ENCODE data around the gene IVD. TPM values are rescaled to one million over a fixed set of nuclear protein-coding genes. Genes with fewer than 3 reads are reported as not detected.

IVD gene
- total RNA-seq, 1 donor from 2014 or later = 33.4 TPM

- no peak overlapping the region for H3K27ac ChIP-seq (ENCODE audit: low read depth, low read length)
- H3K36me3 ChIP-seq (ENCODE audit: control insufficient read depth in 3 of 3, insufficient read depth in 3 of 3, low read length in 3 of 3) = peaks cover 26 to 49% (median 36%) of the 10 kb centered on the region in 3 donors
- H3K9ac ChIP-seq (ENCODE audit: low read depth in 1 of 3, low read length in 3 of 3) = no peak overlapping the region
- no peak overlapping the region for H3K4me3 ChIP-seq (ENCODE audit: low read length in 3 of 3)
- H3K9me3 ChIP-seq (ENCODE audit: control insufficient read depth in 3 of 3, low read length in 3 of 3) = no peaks in the 10 kb centered on the region
- H3K27me3 ChIP-seq (ENCODE audit: control insufficient read depth in 3 of 3, insufficient read depth in 3 of 3, low read length in 3 of 3) = no peaks in the 10 kb centered on the region
- peaks cover 0 to 10% (median 0%) of the 10 kb centered on the region in 3 donors for H3K4me1 ChIP-seq (ENCODE audit: control insufficient read depth in 3 of 3, insufficient read depth in 3 of 3, low read length in 3 of 3)
Measured at GRCh38 chr15:40464595-40465185, 59.1 kb downstream of the IVD start.

GRCh38 chr15:40465939-40466338 lies 60.3 kb downstream of the IVD start:
- H3K9me3 ChIP-seq (ENCODE audit: control insufficient read depth in 3 of 3, low read length in 3 of 3) = no peaks in the 10 kb centered on the region
- H3K27ac ChIP-seq (ENCODE audit: low read depth, low read length) = no peak overlapping the region

GRCh38 chr15:40466426-40467260 lies 61.0 kb downstream of the IVD start:
- H3K9ac ChIP-seq (ENCODE audit: low read depth in 1 of 3, low read length in 3 of 3) = no peak overlapping the region
- H3K27ac ChIP-seq (ENCODE audit: low read depth, low read length) = no peak overlapping the region
- H3K4me1 ChIP-seq (ENCODE audit: control insufficient read depth in 3 of 3, insufficient read depth in 3 of 3, low read length in 3 of 3) = peaks cover 11 to 20% (median 12%) of the 10 kb centered on the region in 3 donors
- no peak overlapping the region for H3K4me3 ChIP-seq (ENCODE audit: low read length in 3 of 3)
- H3K36me3 ChIP-seq (ENCODE audit: control insufficient read depth in 3 of 3, insufficient read depth in 3 of 3, low read length in 3 of 3) = peaks cover 20 to 40% (median 30%) of the 10 kb centered on the region in 3 donors
- H3K9me3 ChIP-seq (ENCODE audit: control insufficient read depth in 3 of 3, low read length in 3 of 3) = no peaks in the 10 kb centered on the region
- no peaks in the 10 kb centered on the region for H3K27me3 ChIP-seq (ENCODE audit: control insufficient read depth in 3 of 3, insufficient read depth in 3 of 3, low read length in 3 of 3)

More at GRCh38 chr15:40465939-40466338, 60.3 kb downstream of the IVD start:
- Histone ChIP-seq H3K4me1 (ENCODE audit: control insufficient read depth in 3 of 3, insufficient read depth in 3 of 3, low read length in 3 of 3) (peaks cover 7 to 17% (median 8%) of the 10 kb centered on the region in 3 donors), H3K36me3 (ENCODE audit: control insufficient read depth in 3 of 3, insufficient read depth in 3 of 3, low read length in 3 of 3) (peaks cover 20 to 40% (median 30%) of the 10 kb centered on the region in 3 donors), H3K4me3 (ENCODE audit: low read length in 3 of 3) (no peak overlapping the region), H3K9ac (ENCODE audit: low read depth in 1 of 3, low read length in 3 of 3) (no peak overlapping the region), H3K27me3 (ENCODE audit: control insufficient read depth in 3 of 3, insufficient read depth in 3 of 3, low read length in 3 of 3) (no peaks in the 10 kb centered on the region)

- no peak overlapping the region for H3K9ac ChIP-seq (ENCODE audit: low read depth in 1 of 3, low read length in 3 of 3)
- no peaks in the 10 kb centered on the region for H3K9me3 ChIP-seq (ENCODE audit: control insufficient read depth in 3 of 3, low read length in 3 of 3)
- H3K36me3 ChIP-seq (ENCODE audit: control insufficient read depth in 3 of 3, insufficient read depth in 3 of 3, low read length in 3 of 3) = peaks cover 17 to 37% (median 29%) of the 10 kb centered on the region in 3 donors
- H3K27me3 ChIP-seq (ENCODE audit: control insufficient read depth in 3 of 3, insufficient read depth in 3 of 3, low read length in 3 of 3) = no peaks in the 10 kb centered on the region
- peaks cover 17 to 25% (median 18%) of the 10 kb centered on the region in 3 donors for H3K4me1 ChIP-seq (ENCODE audit: control insufficient read depth in 3 of 3, insufficient read depth in 3 of 3, low read length in 3 of 3)
- no peak overlapping the region for H3K4me3 ChIP-seq (ENCODE audit: low read length in 3 of 3)
- no peak overlapping the region for H3K27ac ChIP-seq (ENCODE audit: low read depth, low read length)
Measured at GRCh38 chr15:40467261-40467615, 61.6 kb downstream of the IVD start.

GRCh38 chr15:40468898-40469331 lies 63.3 kb downstream of the IVD start:
- peaks cover 19 to 23% (median 21%) of the 10 kb centered on the region in 3 donors for H3K4me1 ChIP-seq (ENCODE audit: control insufficient read depth in 3 of 3, insufficient read depth in 3 of 3, low read length in 3 of 3)

GRCh38 chr15:40469776-40470390 lies 64.3 kb downstream of the IVD start:
- H3K9me3 ChIP-seq (ENCODE audit: control insufficient read depth in 3 of 3, low read length in 3 of 3) = no peaks in the 10 kb centered on the region
- no peaks in the 10 kb centered on the region for H3K27me3 ChIP-seq (ENCODE audit: control insufficient read depth in 3 of 3, insufficient read depth in 3 of 3, low read length in 3 of 3)
- H3K27ac ChIP-seq (ENCODE audit: low read depth, low read length) = peak overlapping the region; percentile 50
- H3K9ac ChIP-seq (ENCODE audit: low read depth in 1 of 3, low read length in 3 of 3) = peak overlapping the region; percentile 73 to 82 (median 75)
- peak overlapping the region; percentile 68 to 72 (median 71) for H3K4me3 ChIP-seq (ENCODE audit: low read length in 3 of 3)
- peaks cover 17 to 21% (median 19%) of the 10 kb centered on the region in 3 donors for H3K4me1 ChIP-seq (ENCODE audit: control insufficient read depth in 3 of 3, insufficient read depth in 3 of 3, low read length in 3 of 3)
- H3K36me3 ChIP-seq (ENCODE audit: control insufficient read depth in 3 of 3, insufficient read depth in 3 of 3, low read length in 3 of 3) = peaks cover 12 to 20% (median 14%) of the 10 kb centered on the region in 3 donors

More at GRCh38 chr15:40468898-40469331, 63.3 kb downstream of the IVD start:
- Histone ChIP-seq H3K4me3 (ENCODE audit: low read length in 3 of 3) (no peak overlapping the region), H3K36me3 (ENCODE audit: control insufficient read depth in 3 of 3, insufficient read depth in 3 of 3, low read length in 3 of 3) (peaks cover 15 to 29% (median 24%) of the 10 kb centered on the region in 3 donors), H3K27me3 (ENCODE audit: control insufficient read depth in 3 of 3, insufficient read depth in 3 of 3, low read length in 3 of 3) (no peaks in the 10 kb centered on the region), H3K9ac (ENCODE audit: low read depth in 1 of 3, low read length in 3 of 3) (peak overlapping the region in 1 of 3 donors; percentile 25), H3K9me3 (ENCODE audit: control insufficient read depth in 3 of 3, low read length in 3 of 3) (no peaks in the 10 kb centered on the region), H3K27ac (ENCODE audit: low read depth, low read length) (no peak overlapping the region)

GRCh38 chr15:40470423-40471104 lies 65.0 kb downstream of the IVD start, which contains the start of gene CHST14:
Gene CHST14 (plus strand): TSS chr15:40470984. CDS start chr15:40471214, 230 bp downstream.
- H3K4me1 ChIP-seq (ENCODE audit: control insufficient read depth in 3 of 3, insufficient read depth in 3 of 3, low read length in 3 of 3) = peaks cover 17 to 21% (median 19%) of the 10 kb centered on the region in 3 donors
- H3K9me3 ChIP-seq (ENCODE audit: control insufficient read depth in 3 of 3, low read length in 3 of 3) = no peaks in the 10 kb centered on the region
- peak within 1 kb of the TSS; percentile 84 to 91 (median 88) for H3K4me3 ChIP-seq (ENCODE audit: low read length in 3 of 3)
- H3K36me3 ChIP-seq (ENCODE audit: control insufficient read depth in 3 of 3, insufficient read depth in 3 of 3, low read length in 3 of 3) = peaks cover 6 to 13% (median 10%) of the 10 kb centered on the region in 3 donors
- H3K27ac ChIP-seq (ENCODE audit: low read depth, low read length) = peak within 1 kb of the TSS; percentile 50
- H3K27me3 ChIP-seq (ENCODE audit: control insufficient read depth in 3 of 3, insufficient read depth in 3 of 3, low read length in 3 of 3) = no peaks in the 10 kb centered on the region
- H3K9ac ChIP-seq (ENCODE audit: low read depth in 1 of 3, low read length in 3 of 3) = peak within 1 kb of the TSS; percentile 75 to 85 (median 80)

Other genes with a start within 250 kb of the IVD start
- gene BUB1B, start 244.7 kb upstream of the IVD start, total RNA-seq = 8.4 TPM
- 1.0 TPM for gene PAK6, start 166.7 kb upstream of the IVD start, total RNA-seq
- gene ANKRD63, start 122.7 kb upstream of the IVD start, total RNA-seq = not detected
- gene PLCB2, start 97.9 kb upstream of the IVD start, total RNA-seq = 3.7 TPM
- gene INAFM2, start 82.1 kb upstream of the IVD start, total RNA-seq = 11.5 TPM
- gene CCDC9B, start 64.9 kb upstream of the IVD start, total RNA-seq = 2.1 TPM
- gene PHGR1, start 54.8 kb upstream of the IVD start, total RNA-seq = not detected
- gene DISP2, start 47.6 kb upstream of the IVD start, total RNA-seq = under 0.01 TPM
- 15.7 TPM for gene KNSTRN, start 23.1 kb upstream of the IVD start, total RNA-seq
- gene BAHD1, start 35.2 kb downstream of the IVD start, total RNA-seq = 9.4 TPM
- 6.8 TPM for gene CHST14, start 65.2 kb downstream of the IVD start, total RNA-seq
- gene CCDC32, start 159.2 kb downstream of the IVD start, total RNA-seq = 11.0 TPM
- gene RPUSD2, start 163.5 kb downstream of the IVD start, total RNA-seq = 10.4 TPM
- 6.3 TPM for gene KNL1, start 188.5 kb downstream of the IVD start, total RNA-seq

Data from skeletal muscle tissue (tissue), 4 donors.